HG03097 (cell line): ENCODE measurements around the gene TMEM185B.

Experiments used
- ATAC-seq: cut with Tn5 transposase; IDR thresholded peaks from one replicate; pipeline ENCODE4 v1.9.1; 2021; ENCODE audit not compliant: unreplicated experiment, low FRiP score

TMEM185B gene

GRCh38 chr2:120252225-120253020, 29.2 kb upstream of the TMEM185B start, which contains the start of gene RALB:
Gene RALB, plus strand, starts transcription at chr2:120252852. Its CDS starts 25,813 bp downstream, at chr2:120278665.
- peak; percentile 87 for ATAC-seq

GRCh38 chr2:120251880-120252224, 28.7 kb upstream of the TMEM185B start:
- no peak for ATAC-seq

GRCh38 chr2:120251078-120251477, 27.9 kb upstream of the TMEM185B start:
- ATAC-seq = no peak

- no peak for ATAC-seq
Measured at GRCh38 chr2:120250640-120251039, 27.4 kb upstream of the TMEM185B start.

- no peak for ATAC-seq
Measured at GRCh38 chr2:120247851-120248250, 24.7 kb upstream of the TMEM185B start.

- ATAC-seq = no peak
Measured at GRCh38 chr2:120246546-120247300, 23.5 kb upstream of the TMEM185B start.

GRCh38 chr2:120245520-120246332, 22.5 kb upstream of the TMEM185B start:
- ATAC-seq = no peak

GRCh38 chr2:120244656-120245519, 21.7 kb upstream of the TMEM185B start:
- ATAC-seq = no peak

GRCh38 chr2:120243875-120244553, 20.8 kb upstream of the TMEM185B start:
- no peak for ATAC-seq

- ATAC-seq = no peak
Measured at GRCh38 chr2:120243211-120243610, 20.0 kb upstream of the TMEM185B start.

- ATAC-seq = no peak
Measured at GRCh38 chr2:120241684-120242083, 18.5 kb upstream of the TMEM185B start.

- no peak for ATAC-seq
Measured at GRCh38 chr2:120240901-120241429, 17.8 kb upstream of the TMEM185B start.

- ATAC-seq = no peak
Measured at GRCh38 chr2:120239488-120240287, 16.5 kb upstream of the TMEM185B start.

GRCh38 chr2:120238728-120239487, 15.7 kb upstream of the TMEM185B start:
- no peak for ATAC-seq

GRCh38 chr2:120237491-120237902, 14.3 kb upstream of the TMEM185B start:
- ATAC-seq = no peak

- ATAC-seq = no peak
Measured at GRCh38 chr2:120236791-120237190, 13.6 kb upstream of the TMEM185B start.

- no peak for ATAC-seq
Measured at GRCh38 chr2:120236316-120236715, 13.1 kb upstream of the TMEM185B start.

- ATAC-seq = no peak
Measured at GRCh38 chr2:120235681-120236080, 12.5 kb upstream of the TMEM185B start.
